ENCODE results near the gene RHBDD3.

The RHBDD3 gene

DNA sequence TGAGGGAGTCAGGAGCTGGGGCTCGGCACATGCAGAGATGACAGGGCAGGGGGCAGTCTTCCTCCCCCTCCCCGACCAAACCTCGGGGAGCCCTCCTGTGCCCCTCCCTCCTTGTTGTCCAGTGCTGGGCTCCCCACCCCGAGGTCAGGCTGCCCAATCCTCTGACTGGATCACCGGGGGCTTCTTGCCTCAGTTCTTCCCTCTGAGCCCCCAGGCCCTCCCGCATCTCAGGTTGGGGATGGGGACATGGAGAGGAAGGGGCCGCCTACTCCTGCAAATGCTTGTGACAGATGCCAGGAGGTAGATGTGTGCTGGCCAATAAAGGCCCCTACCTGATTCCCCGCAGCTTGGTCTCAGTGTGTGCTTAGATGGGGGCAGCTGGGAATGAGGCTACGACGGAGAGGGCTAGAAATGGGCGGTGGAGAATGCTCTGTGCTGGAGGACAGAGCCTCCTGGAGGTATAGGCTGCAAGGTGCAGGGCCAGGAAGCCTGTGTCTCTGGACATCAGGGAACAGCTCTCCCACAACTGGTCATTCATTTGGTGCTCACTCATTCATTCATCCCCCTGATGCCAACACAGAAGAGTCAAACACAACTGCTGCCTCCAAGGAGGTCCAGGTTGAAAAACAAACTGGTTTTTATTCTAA lies 8.4 kb downstream of the RHBDD3 start:
- H3K27ac ChIP-seq = no peak overlapping the region
- TF ChIP-seq, protein P1, sequence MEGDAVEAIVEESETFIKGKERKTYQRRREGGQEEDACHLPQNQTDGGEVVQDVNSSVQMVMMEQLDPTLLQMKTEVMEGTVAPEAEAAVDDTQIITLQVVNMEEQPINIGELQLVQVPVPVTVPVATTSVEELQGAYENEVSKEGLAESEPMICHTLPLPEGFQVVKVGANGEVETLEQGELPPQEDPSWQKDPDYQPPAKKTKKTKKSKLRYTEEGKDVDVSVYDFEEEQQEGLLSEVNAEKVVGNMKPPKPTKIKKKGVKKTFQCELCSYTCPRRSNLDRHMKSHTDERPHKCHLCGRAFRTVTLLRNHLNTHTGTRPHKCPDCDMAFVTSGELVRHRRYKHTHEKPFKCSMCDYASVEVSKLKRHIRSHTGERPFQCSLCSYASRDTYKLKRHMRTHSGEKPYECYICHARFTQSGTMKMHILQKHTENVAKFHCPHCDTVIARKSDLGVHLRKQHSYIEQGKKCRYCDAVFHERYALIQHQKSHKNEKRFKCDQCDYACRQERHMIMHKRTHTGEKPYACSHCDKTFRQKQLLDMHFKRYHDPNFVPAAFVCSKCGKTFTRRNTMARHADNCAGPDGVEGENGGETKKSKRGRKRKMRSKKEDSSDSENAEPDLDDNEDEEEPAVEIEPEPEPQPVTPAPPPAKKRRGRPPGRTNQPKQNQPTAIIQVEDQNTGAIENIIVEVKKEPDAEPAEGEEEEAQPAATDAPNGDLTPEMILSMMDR (conservative IDR thresholded peaks at IDR 0.05) = 0 out of 2 replicates have a peak, but pooled peaks have one; percentile 17

DNA sequence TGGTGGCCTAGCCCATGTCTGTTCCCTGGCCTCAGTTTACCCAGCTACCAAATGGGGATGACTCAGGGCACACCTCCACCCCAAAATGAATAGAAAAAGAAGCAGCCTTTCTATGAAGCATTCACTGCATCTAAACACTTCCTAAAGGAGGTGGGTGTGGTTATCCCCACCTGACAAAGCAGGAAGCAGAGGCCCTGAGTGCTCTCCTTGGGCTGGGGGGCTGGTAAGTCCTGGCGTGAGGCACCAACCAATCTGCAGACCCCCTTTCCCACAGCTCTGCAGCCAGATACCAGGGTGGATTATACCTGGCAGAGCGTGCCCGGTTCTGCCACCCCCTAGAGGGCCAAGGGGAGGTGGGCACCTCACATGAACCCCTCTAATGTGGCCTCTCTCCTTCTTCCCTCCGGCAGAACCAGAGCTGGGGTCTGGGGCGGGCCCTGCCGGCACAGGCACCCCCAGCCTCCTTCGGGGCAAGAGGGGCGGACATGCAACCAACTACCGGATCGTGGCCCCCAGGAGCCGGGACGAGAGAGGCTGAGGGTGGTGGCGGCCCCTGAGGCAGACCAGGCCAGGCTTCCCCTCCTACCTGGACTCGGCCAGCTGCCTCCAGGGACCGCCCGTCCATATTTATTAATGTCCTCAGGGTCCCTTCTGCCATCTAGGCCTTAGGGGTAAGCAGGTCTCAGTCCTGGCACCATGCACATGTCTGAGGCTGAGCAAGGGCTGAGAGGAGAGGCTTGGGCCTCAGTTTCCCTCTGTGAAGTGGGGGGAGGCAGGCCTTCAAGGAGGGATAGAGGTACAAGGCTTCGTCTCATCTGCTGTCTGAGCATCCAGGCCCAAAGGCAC lies 9.2 kb downstream of the RHBDD3 start:
- TF ChIP-seq, protein P1 (conservative IDR thresholded peaks at IDR 0.05) = no peak

DNA sequence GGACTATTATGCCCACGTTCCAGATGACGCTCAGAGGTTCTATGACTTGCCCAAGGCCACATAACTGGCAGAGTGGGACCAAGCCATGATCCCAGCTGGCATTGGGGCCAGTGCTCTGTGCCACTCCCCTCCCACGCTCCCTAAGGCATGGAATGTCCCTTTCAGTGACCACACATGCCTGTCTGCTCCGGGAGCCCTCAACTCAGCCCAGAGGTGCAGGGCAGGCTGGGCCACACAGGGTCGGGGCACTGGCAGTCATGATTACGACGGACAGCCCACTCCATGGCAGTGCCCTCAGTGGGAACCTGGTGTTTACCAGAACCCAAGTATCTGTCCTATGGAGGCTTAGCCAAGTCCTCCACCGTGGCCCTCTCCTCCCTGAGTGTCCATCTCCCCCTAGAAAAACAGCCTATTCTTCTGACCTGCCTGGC lies 10.0 kb downstream of the RHBDD3 start:
- no peak overlapping the region for H3K27ac ChIP-seq
- TF ChIP-seq, protein P1 (conservative IDR thresholded peaks at IDR 0.05) = no peak

More for the DNA sequence above, 9.2 kb downstream of the RHBDD3 start:
- H3K27ac ChIP-seq = no peak overlapping the region

DNA sequence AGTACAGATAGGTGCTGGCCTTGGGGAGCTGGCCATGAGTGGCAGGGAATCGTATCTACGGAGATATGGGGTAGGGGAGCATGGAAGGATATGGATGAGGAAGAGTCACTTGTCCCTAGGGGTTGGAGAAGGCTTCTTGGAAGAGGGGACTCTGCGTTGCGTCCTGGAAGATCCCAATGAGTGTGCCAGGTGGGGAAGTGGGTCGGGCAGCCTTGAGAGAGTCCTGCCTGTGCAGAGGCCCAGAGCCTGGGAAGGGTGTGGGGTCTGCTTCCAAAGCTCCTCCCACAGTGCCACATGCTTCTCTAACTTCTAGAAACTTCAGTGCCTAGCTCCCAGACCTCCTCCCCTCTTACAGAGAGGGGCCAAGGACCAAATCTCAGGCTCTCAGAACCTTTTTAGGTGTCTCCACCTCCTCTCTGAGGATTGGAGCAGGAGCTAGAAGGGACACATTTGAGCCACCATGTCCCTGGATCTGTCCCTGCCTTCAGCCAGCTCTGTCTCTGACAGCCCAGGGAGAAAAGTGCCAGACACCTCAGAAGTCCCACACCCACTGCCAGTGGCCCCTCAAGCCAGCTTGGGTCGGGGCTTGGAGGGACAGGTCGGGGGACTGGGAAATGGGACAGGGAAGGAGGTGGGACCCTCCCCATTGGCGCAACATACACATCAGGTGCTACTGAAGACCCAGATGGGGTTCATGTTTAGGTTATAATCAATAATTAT lies 11.0 kb downstream of the RHBDD3 start:
- H3K27ac ChIP-seq = no peak overlapping the region
- TF ChIP-seq, protein P1 (conservative IDR thresholded peaks at IDR 0.05) = no peak

DNA sequence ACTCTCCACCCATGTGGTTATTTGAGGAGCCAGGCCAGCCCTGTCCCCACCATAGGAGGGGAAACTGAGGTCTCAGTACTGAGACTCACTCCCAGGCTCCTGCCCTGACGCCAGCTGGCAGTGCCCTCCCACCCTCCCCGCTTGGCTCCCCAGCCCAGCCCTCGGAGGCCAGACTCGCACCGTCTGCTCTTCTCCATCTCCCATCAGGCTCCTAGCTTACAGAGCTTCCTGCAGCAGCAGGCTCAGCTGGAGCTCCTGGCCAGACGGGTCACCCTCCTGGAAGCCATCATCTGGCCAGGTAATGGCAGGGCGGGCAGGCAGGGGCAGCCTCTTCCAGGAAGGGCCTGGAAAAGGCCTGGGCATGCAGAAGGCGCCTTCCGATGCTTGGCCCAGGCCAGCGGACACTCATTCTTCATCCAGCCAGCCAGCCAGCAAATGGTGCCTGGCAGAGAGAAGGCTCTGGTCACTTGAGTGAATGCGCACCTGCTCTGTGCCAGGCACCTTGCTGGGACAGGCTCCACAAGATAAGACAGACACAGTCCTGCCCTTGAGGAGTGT lies 12.6 kb downstream of the RHBDD3 start:
- TF ChIP-seq, protein P1 (conservative IDR thresholded peaks at IDR 0.05) = no peak

DNA sequence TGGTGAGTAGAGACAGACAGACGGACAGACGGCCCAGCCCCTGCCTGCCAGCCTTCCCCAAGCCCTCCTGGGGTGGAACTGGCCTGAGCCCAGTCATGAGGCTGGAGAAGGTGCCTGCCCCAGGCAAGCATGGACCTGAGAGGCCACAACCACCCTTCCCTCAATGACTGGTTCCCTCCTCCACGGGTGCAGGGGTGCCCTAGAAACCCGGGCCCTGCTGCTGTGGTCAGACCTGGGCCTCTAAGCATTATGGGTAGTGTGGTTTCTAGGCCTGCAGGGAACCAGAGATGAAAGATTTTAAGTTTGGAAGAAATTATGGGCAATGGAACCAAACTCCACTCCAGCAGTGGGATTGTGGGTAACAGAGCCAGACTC lies 13.5 kb downstream of the RHBDD3 start:
- TF ChIP-seq, protein P1 (conservative IDR thresholded peaks at IDR 0.05) = no peak
- no peak overlapping the region for H3K27ac ChIP-seq

More for the DNA sequence above, 12.6 kb downstream of the RHBDD3 start:
- no peak overlapping the region for H3K27ac ChIP-seq

Measured in VCaP (cell line).